Measurements from ENCODE around the gene ASCL5. TPM values are rescaled to one million over a fixed set of nuclear protein-coding genes. Genes with fewer than 3 reads are reported as not detected.

ASCL5 gene
- polyA plus RNA-seq, 1 donor (not counting 4 experiments of a cell fraction or from before 2014, with no cell fraction given), result not detected

DNA sequence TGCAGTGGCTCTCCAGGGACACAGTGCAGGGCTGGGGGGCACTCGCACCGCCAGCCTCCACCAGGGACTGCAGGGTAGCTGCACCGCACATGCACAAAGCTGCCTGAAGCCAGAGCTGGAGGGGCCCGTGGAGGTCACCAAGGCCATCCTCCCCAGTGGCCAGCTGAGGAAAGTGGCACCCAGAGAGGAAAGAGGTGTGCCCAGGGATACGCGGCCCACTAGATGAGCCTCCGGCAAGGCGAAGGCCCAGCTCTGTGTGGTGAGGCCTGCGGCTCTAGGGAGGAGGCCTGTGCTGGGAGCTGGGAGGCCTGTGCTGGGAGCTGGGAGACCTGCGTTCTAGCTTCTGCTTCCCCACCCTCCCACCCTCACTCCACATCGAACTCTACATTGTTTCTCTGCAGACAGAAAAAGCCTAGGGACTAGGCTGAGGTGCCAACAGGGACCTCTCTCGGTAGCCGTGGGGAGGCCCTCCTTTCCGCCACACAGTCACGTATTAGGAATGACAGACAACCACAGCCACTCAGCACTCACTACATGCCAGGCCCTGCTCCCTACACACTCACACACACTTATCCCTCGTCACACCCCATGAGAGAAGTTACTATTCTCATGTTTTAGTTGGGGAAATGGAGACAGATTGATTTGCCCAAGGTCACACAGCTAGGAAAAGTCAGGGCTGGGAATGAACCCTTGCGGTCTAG, 921 bp upstream of the ASCL5 start:
- Histone ChIP-seq H3K4me3 (ENCODE audit: control insufficient read depth in 2 of 3, extremely low read depth in 1 of 3, insufficient read depth in 2 of 3, low read depth in 1 of 3, low read length in 3 of 3) (no peak overlapping the region), H3K36me3 (ENCODE audit: control insufficient read depth in 2 of 2, extremely low read depth in 1 of 2, insufficient read depth in 2 of 2, low read length in 2 of 2) (no peaks in the 10 kb centered on the region), H3K9me1 (ENCODE audit: control insufficient read depth, extremely low read depth, insufficient read depth, low read length) (no peaks in the 10 kb centered on the region), H3K4me1 (ENCODE audit: control insufficient read depth, extremely low read depth, insufficient read depth, low read length) (peaks cover 14% of the 10 kb centered on the region), H3K79me2 (ENCODE audit: control insufficient read depth, insufficient read depth, low read length) (no peaks in the 10 kb centered on the region), H3K4me2 (ENCODE audit: control insufficient read depth, extremely low read depth, insufficient read depth, low read depth, low read length) (no peak overlapping the region), H3K9ac (ENCODE audit: control insufficient read depth, extremely low read depth, insufficient read depth, low read length) (no peak overlapping the region), H3K27me3 (ENCODE audit: control insufficient read depth, extremely low read depth, insufficient read depth, low read length) (peaks cover 25% of the 10 kb centered on the region), H3K9me3 (ENCODE audit: control insufficient read depth, low read depth, low read length) (no peaks in the 10 kb centered on the region), H4K20me1 (ENCODE audit: control insufficient read depth, extremely low read depth, insufficient read depth, low read length) (no peaks in the 10 kb centered on the region), H3K27ac (ENCODE audit: control insufficient read depth, insufficient read depth, low read length) (no peak overlapping the region), H2AFZ (ENCODE audit: control insufficient read depth, low read length) (no peak overlapping the region)
- no peak for TF ChIP-seq EZH2 (IDR thresholded peaks at IDR 0.05; ENCODE audit: low read length)
- TF ChIP-seq CTCF (optimal IDR thresholded peaks at IDR 0.05 in 1 of 3, IDR thresholded peaks at IDR 0.05 in 1 of 3, conservative IDR thresholded peaks at IDR 0.05 in 1 of 3; ENCODE audit: extremely low read depth in 1 of 3, insufficient read depth in 2 of 3, low read length in 3 of 3), result no peak
- FAIRE-seq, result no peak
- dilution Hi-C loops (cut with MboI; ENCODE audit: extremely low pct_ligation_motif_present, low sequenced_read_pairs), result no loop called here
- no peak for DNase-seq (ENCODE audit: low read depth, low spot score)

DNA sequence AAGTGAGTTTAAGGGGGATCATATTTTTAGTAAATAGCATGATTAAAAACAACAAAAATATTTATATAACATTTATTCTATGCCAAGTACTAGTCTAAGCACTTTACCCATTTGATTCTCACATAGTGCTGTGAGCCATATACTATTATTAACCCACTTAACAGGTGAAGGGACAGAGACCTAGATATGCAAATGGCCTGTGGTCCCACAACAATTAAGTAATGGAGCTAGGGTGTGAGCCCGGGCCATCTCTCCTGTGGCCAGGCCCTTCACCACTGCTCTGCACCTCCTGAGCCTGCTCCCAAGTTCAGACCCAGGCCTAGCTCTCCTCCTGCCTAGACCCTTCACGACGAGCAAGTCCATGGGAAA, 537 bp downstream of the ASCL5 start:
- Histone ChIP-seq H3K9ac (ENCODE audit: control insufficient read depth, extremely low read depth, insufficient read depth, low read length) (no peak overlapping the region), H3K36me3 (ENCODE audit: control insufficient read depth in 2 of 2, extremely low read depth in 1 of 2, insufficient read depth in 2 of 2, low read length in 2 of 2) (no peaks in the 10 kb centered on the region), H3K4me2 (ENCODE audit: control insufficient read depth, extremely low read depth, insufficient read depth, low read depth, low read length) (peak overlapping the region; percentile 34), H4K20me1 (ENCODE audit: control insufficient read depth, extremely low read depth, insufficient read depth, low read length) (no peaks in the 10 kb centered on the region), H3K4me3 (ENCODE audit: control insufficient read depth in 2 of 3, extremely low read depth in 1 of 3, insufficient read depth in 2 of 3, low read depth in 1 of 3, low read length in 3 of 3) (no peak overlapping the region), H3K4me1 (ENCODE audit: control insufficient read depth, extremely low read depth, insufficient read depth, low read length) (peaks cover 14% of the 10 kb centered on the region), H3K27me3 (ENCODE audit: control insufficient read depth, extremely low read depth, insufficient read depth, low read length) (peaks cover 29% of the 10 kb centered on the region), H2AFZ (ENCODE audit: control insufficient read depth, low read length) (no peak overlapping the region), H3K79me2 (ENCODE audit: control insufficient read depth, insufficient read depth, low read length) (no peaks in the 10 kb centered on the region), H3K9me1 (ENCODE audit: control insufficient read depth, extremely low read depth, insufficient read depth, low read length) (no peaks in the 10 kb centered on the region), H3K9me3 (ENCODE audit: control insufficient read depth, low read depth, low read length) (no peaks in the 10 kb centered on the region), H3K27ac (ENCODE audit: control insufficient read depth, insufficient read depth, low read length) (no peak overlapping the region)
- dilution Hi-C loops (cut with MboI; ENCODE audit: extremely low pct_ligation_motif_present, low sequenced_read_pairs), result no loop called here
- no peak for FAIRE-seq
- TF ChIP-seq EZH2 (IDR thresholded peaks at IDR 0.05; ENCODE audit: low read length), result no peak
- no peak for TF ChIP-seq CTCF (optimal IDR thresholded peaks at IDR 0.05 in 1 of 3, IDR thresholded peaks at IDR 0.05 in 1 of 3, conservative IDR thresholded peaks at IDR 0.05 in 1 of 3; ENCODE audit: extremely low read depth in 1 of 3, insufficient read depth in 2 of 3, low read length in 3 of 3)
- DNase-seq (ENCODE audit: low read depth, low spot score), result no peak
